ENCODE measurements around the gene ZNF628.

DNA sequence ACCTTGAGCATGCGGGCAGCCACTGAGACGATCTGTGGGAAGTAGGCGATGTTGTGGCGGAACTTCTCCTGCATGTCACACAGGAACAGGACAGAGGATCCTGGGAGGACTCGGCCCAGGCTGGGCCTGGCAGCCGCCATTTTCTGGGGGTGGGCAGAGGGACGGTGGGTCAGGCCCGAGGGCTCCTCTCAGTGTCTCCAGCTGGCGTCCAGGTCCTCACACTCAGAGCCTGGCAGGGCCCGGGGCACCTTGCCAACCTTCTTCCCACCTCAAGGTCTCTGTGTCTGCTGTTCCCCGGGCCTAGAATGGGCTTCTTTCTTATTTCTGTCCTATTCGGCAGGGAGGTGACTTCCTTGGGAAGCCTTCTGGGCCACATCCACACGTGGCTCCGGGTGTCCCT lies 20.1 kb upstream of the ZNF628 start:
- TF ChIP-seq POLR2AphosphoS5 (IDR thresholded peaks at IDR 0.05) (no peak), POLR2A (IDR thresholded peaks at IDR 0.05) (no peak)
- TF ChIP-seq, protein P1, sequence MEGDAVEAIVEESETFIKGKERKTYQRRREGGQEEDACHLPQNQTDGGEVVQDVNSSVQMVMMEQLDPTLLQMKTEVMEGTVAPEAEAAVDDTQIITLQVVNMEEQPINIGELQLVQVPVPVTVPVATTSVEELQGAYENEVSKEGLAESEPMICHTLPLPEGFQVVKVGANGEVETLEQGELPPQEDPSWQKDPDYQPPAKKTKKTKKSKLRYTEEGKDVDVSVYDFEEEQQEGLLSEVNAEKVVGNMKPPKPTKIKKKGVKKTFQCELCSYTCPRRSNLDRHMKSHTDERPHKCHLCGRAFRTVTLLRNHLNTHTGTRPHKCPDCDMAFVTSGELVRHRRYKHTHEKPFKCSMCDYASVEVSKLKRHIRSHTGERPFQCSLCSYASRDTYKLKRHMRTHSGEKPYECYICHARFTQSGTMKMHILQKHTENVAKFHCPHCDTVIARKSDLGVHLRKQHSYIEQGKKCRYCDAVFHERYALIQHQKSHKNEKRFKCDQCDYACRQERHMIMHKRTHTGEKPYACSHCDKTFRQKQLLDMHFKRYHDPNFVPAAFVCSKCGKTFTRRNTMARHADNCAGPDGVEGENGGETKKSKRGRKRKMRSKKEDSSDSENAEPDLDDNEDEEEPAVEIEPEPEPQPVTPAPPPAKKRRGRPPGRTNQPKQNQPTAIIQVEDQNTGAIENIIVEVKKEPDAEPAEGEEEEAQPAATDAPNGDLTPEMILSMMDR (IDR thresholded peaks at IDR 0.05), result no peak

All from gastroesophageal sphincter (tissue), 3 donors.